IMR-90 (cell line): Measurements from ENCODE around the gene OR7C1. TPM values are rescaled to one million over a fixed set of nuclear protein-coding genes. Genes with fewer than 3 reads are reported as not detected.

Source experiments
- ATAC-seq: fragments of 200-7000 bp; cut with Tn5 transposase; 2 replicates; pipeline ENCODE4 v1.9.1; 2020; ENCODE audit warnings: low read depth, mild to moderate bottlenecking, moderate library complexity
- BruUV-seq: library from RNA; stranded (reverse); fragments of 400-500 nt; replicated peaks from 2 replicates; lab custom pipeline; 2021; lab: Mats Ljungman, UMichigan
- CTCF ChIA-PET: fragments of 300-600 bp; formaldehyde crosslinking; extraction: SDS; loops from one replicate; lab custom pipeline; 2021; ENCODE audit warnings: antibody characterized with exemption; lab: Yijun Ruan, JAX
- POLR2A ChIA-PET: fragments of 300-600 bp; sonication (Branson Sonifier 250); formaldehyde crosslinking; loops from one replicate; lab custom pipeline; 2022; ENCODE audit warnings: antibody characterized with exemption; ENCODE audit not compliant: unreplicated experiment; lab: Charles Lee
- DNase-seq: peaks from one replicate; pipeline ENCODE4 v3.0.0; 2013
- H2AFZ ChIP-seq: replicated peaks from 2 replicates; pipeline ENCODE3; 2013; ENCODE audit warnings: low read length, mild to moderate bottlenecking; ENCODE audit not compliant: poor library complexity
- H2AK5ac ChIP-seq: 2 replicates; pipeline ENCODE4 v1.6.1; 2013; ENCODE audit warnings: low read depth, low read length, inconsistent platforms
- H2AK9ac ChIP-seq: replicated peaks from 2 replicates; pipeline ENCODE3; 2013; ENCODE audit warnings: mild to moderate bottlenecking, low read depth, low read length, moderate library complexity; ENCODE audit not compliant: poor library complexity
- H2BK120ac ChIP-seq: 2 replicates; pipeline ENCODE4 v1.6.1; 2013; ENCODE audit warnings: low read depth, low read length, inconsistent platforms
- H2BK15ac ChIP-seq: 3 replicates; pipeline ENCODE4 v1.6.1; 2013; ENCODE audit warnings: low read depth, low read length, inconsistent platforms
- H2BK20ac ChIP-seq: 2 replicates; pipeline ENCODE4 v1.6.1; 2013; ENCODE audit warnings: low read depth, mild to moderate bottlenecking, inconsistent platforms, low read length, moderate library complexity
- H2BK5ac ChIP-seq: 2 replicates; pipeline ENCODE4 v1.6.1; 2013; ENCODE audit warnings: mild to moderate bottlenecking, low read depth, low read length, inconsistent platforms; ENCODE audit not compliant: poor library complexity, severe bottlenecking
- H3K14ac ChIP-seq: replicated peaks from 2 replicates; pipeline ENCODE4 v1.6.1; 2013; ENCODE audit warnings: low read depth, low read length, inconsistent platforms
- H3K18ac ChIP-seq: 2 replicates; pipeline ENCODE4 v1.6.1; 2013; ENCODE audit warnings: low read depth, low read length, control low read depth
- H3K23ac ChIP-seq: 2 replicates; pipeline ENCODE4 v1.6.1; 2013; ENCODE audit warnings: low read depth, low read length, inconsistent platforms
- H3K27ac ChIP-seq: 2 replicates; pipeline ENCODE4 v1.5.1; 2013; ENCODE audit warnings: mild to moderate bottlenecking, control low read depth, low read length; ENCODE audit not compliant: insufficient read depth
- H3K27me3 ChIP-seq: 2 replicates; pipeline ENCODE4 v1.6.1; 2013; ENCODE audit warnings: low read length; ENCODE audit not compliant: control insufficient read depth, insufficient read depth
- H3K36me3 ChIP-seq: 2 replicates; pipeline ENCODE4 v1.6.1; 2013; ENCODE audit warnings: low read length, mixed read lengths; ENCODE audit not compliant: control insufficient read depth, insufficient read depth
- H3K4ac ChIP-seq: 2 replicates; pipeline ENCODE4 v1.6.1; 2013; ENCODE audit warnings: low read depth, low read length, inconsistent platforms
- H3K4me1 ChIP-seq: 2 replicates; pipeline ENCODE4 v1.6.1; 2013; ENCODE audit warnings: low read length, mixed read lengths; ENCODE audit not compliant: control insufficient read depth, insufficient read depth
- H3K4me2 ChIP-seq: 2 replicates; pipeline ENCODE4 v1.6.1; 2013; ENCODE audit warnings: low read depth, mild to moderate bottlenecking, control low read depth, low read length, moderate library complexity
- H3K4me3 ChIP-seq: 2 replicates; pipeline ENCODE4 v1.5.1; 2013; ENCODE audit warnings: low read depth, mild to moderate bottlenecking, control low read depth, low read length, moderate library complexity; ENCODE audit not compliant: insufficient read depth
- H3K56ac ChIP-seq: 2 replicates; pipeline ENCODE4 v1.6.1; 2013; ENCODE audit warnings: low read length, inconsistent platforms; ENCODE audit not compliant: insufficient read depth; ENCODE audit errors: extremely low read depth
- H3K79me1 ChIP-seq, 2 experiments: 2 replicates each; pipeline ENCODE4 v1.6.1; 2013; ENCODE audit warnings: low read length in 2 of 2, inconsistent platforms in 1 of 2, low read depth in 1 of 2
- H3K9ac ChIP-seq: 2 replicates; pipeline ENCODE4 v1.6.1; 2013; ENCODE audit warnings: low read depth, low read length, control low read depth
- H3K9me1 ChIP-seq: 2 replicates; pipeline ENCODE4 v1.6.1; 2013; ENCODE audit warnings: low read length, inconsistent platforms; ENCODE audit not compliant: insufficient read depth
- H3K9me3 ChIP-seq: 2 replicates; pipeline ENCODE4 v1.6.1; 2013; ENCODE audit warnings: low read length; ENCODE audit not compliant: control insufficient read depth, insufficient read depth
- H4K20me1 ChIP-seq: 2 replicates; pipeline ENCODE4 v1.6.1; 2013; ENCODE audit warnings: low read length, inconsistent platforms; ENCODE audit not compliant: insufficient read depth
- H4K5ac ChIP-seq: 2 replicates; pipeline ENCODE4 v1.6.1; 2013; ENCODE audit warnings: mild to moderate bottlenecking, low read depth, low read length, control low read depth
- H4K8ac ChIP-seq, 2 experiments: 2 replicates each; pipeline ENCODE4 v1.6.1; 2013; ENCODE audit warnings: low read depth in 2 of 2, low read length in 2 of 2, control low read depth in 1 of 2, inconsistent platforms in 1 of 2
- H4K91ac ChIP-seq: 2 replicates; pipeline ENCODE4 v1.6.1; 2013; ENCODE audit warnings: low read depth, low read length, inconsistent platforms; ENCODE audit not compliant: insufficient read depth
- FOS ChIP-seq: fragments of 150-350 bp; IDR thresholded peaks from 2 replicates; pipeline ENCODE4 v1.6.1; 2016; ENCODE audit warnings: low read depth, low read length
- MXI1 ChIP-seq: IDR thresholded peaks from 2 replicates; pipeline ENCODE4 v1.6.1; 2012; ENCODE audit warnings: low read depth, mild to moderate bottlenecking, low read length, moderate library complexity, borderline replicate concordance
- NFE2L2 ChIP-seq: fragments of 150-350 bp; IDR thresholded peaks from 2 replicates; pipeline ENCODE4 v1.6.1; 2016; ENCODE audit warnings: low read depth, mild to moderate bottlenecking, low read length
- POLR2A ChIP-seq: IDR thresholded peaks from 2 replicates; pipeline ENCODE4 v1.6.1; 2012; ENCODE audit warnings: mild to moderate bottlenecking, low read depth, low read length
- RCOR1 ChIP-seq: IDR thresholded peaks from 2 replicates; pipeline ENCODE4 v1.6.1; 2012; ENCODE audit warnings: mild to moderate bottlenecking, low read length, improper control_type of control experiment; ENCODE audit not compliant: insufficient replicate concordance
- RFX5 ChIP-seq: IDR thresholded peaks from 2 replicates; pipeline ENCODE4 v1.8.0; 2012; ENCODE audit warnings: low read depth, mild to moderate bottlenecking, low read length, moderate library complexity
- WGBS, 2 experiments: methylation state at CpG; one replicate each; pipeline versions ENCODE4 v1.1.5 to v1.1.7; 2013; ENCODE audit warnings: missing lambda C conversion rate in 2 of 2; ENCODE audit not compliant: insufficient read length in 1 of 2; ENCODE audit errors: extremely low coverage in 2 of 2; 5-methylcytosine and 5-hydroxymethylcytosine counted together
- dilution Hi-C: fragments of 300-500 bp; cut with HindIII; formaldehyde crosslinking; loops from one replicate; pipeline ENCODE4 v1.14.3; 2018; ENCODE audit warnings: low sequenced_read_pairs; ENCODE audit not compliant: unreplicated experiment
- in situ Hi-C: fragments of 300-500 bp; cut with MboI; formaldehyde crosslinking; loops from 3 replicates; pipeline ENCODE4 v1.14.3; 2019; ENCODE audit warnings: low sequenced_read_pairs, inconsistent platforms, mixed read lengths
- intact Hi-C: fragments of 100-400 bp; cut with micrococcal nuclease; formaldehyde crosslinking; loops from 2 replicates; pipeline ENCODE4 v1.10.0; 2022
- polyA plus RNA-seq, 3 experiments: library from polyadenylated mRNA; depleted of rRNA; stranded (reverse); fragments of >200 nt; gene quantifications; 2 replicates each; pipeline ENCODE4 v1.2.3, GENCODE V29; 2012; ENCODE audit warnings: low replicate concordance in 1 of 3
- total RNA-seq: library from RNA; depleted of rRNA; stranded (reverse); fragments of >200 nt; gene quantifications from 2 replicates; pipeline ENCODE4 v1.2.3, GENCODE V29; 2012
- TF ChIP-seq, protein P1 (sequence below): fragments of 150-350 bp; IDR thresholded peaks from 2 replicates; pipeline ENCODE4 v1.6.1; 2017; ENCODE audit warnings: mild to moderate bottlenecking, antibody characterized with exemption, low read length, low read depth

The OR7C1 gene
- total and polyA plus RNA-seq, 2 of the 4 experiments (the other 2 are of a cell fraction), result not detected

DNA sequence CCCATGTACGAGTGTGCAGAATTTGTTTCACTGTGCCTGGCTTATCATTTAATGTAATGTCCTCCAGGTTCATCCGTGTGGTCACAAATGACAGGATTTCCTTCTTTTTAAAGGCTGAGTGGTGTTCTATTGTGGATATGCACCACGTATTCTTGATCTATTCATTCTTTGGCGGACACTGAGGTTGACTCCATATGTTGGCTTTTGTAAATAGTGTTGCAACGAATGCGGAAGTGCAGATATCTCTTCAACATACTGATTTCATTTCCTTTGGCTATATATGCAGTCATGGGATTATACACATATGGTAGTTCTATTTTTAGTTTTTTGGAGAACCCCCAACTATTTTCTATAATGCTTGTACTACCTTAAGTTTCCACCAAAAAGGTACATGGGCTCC is 13.0 kb downstream of the OR7C1 start:
- Histone ChIP-seq H3K4ac (no peak overlapping the region), H2AFZ (no peak overlapping the region), H3K9ac (no peak overlapping the region), H2BK15ac (no peak overlapping the region), H3K27me3 (no peaks in the 10 kb centered on the region), H2AK5ac (no peak overlapping the region), H3K79me1 (no peaks in the 10 kb centered on the region), H3K4me3 (no peak overlapping the region), H3K14ac (no peak overlapping the region), H2BK120ac (no peak overlapping the region), H3K56ac (no peak overlapping the region), H4K8ac (no peak overlapping the region), H3K9me1 (no peaks in the 10 kb centered on the region), H3K4me1 (no peaks in the 10 kb centered on the region), H3K27ac (no peak overlapping the region), H3K9me3 (peaks cover 1% of the 10 kb centered on the region; the same call in 1 of the 2 replicates), H3K18ac (no peak overlapping the region), H2BK20ac (no peak overlapping the region), H2BK5ac (no peak overlapping the region), H3K23ac (no peak overlapping the region), H4K20me1 (no peaks in the 10 kb centered on the region), H2AK9ac (no peak overlapping the region), H4K5ac (no peak overlapping the region), H3K4me2 (no peak overlapping the region), H4K91ac (no peak overlapping the region), H3K36me3 (no peaks in the 10 kb centered on the region)
- intact Hi-C loops, result no loop called here
- ChIA-PET CTCF (no interaction called here), POLR2A (no interaction called here)
- no peak for TF ChIP-seq FOS
- TF ChIP-seq, protein P1, sequence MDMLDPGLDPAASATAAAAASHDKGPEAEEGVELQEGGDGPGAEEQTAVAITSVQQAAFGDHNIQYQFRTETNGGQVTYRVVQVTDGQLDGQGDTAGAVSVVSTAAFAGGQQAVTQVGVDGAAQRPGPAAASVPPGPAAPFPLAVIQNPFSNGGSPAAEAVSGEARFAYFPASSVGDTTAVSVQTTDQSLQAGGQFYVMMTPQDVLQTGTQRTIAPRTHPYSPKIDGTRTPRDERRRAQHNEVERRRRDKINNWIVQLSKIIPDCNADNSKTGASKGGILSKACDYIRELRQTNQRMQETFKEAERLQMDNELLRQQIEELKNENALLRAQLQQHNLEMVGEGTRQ, result no peak
- TF ChIP-seq POLR2A, result no peak
- no peak for TF ChIP-seq NFE2L2
- TF ChIP-seq MXI1, result no peak
- no peak for TF ChIP-seq RCOR1
- no peak for TF ChIP-seq RFX5
- no TSS peak for BruUV-seq
- in situ Hi-C loops, result no loop called here
- DNase-seq (no peak), ATAC-seq (no peak)
- dilution Hi-C loops, result no loop called here
- no CpG with 5 or more reads among the region's 6 CpGs for WGBS, 2 experiments
